Lower lobe of right lung (tissue), 2 donors: ENCODE measurements around the gene ZNF500. TPM values are rescaled to one million over a fixed set of nuclear protein-coding genes. Genes with fewer than 3 reads are reported as not detected.

ENCODE experiments used
- ATAC-seq, 2 donors: fragments of 200-7000 bp; cut with Tn5 transposase; one replicate each; pipeline ENCODE4 v1.9.1; 2020 to 2022; ENCODE audit warnings: mild to moderate bottlenecking in 2 of 2, moderate library complexity in 2 of 2
- DNase-seq: peaks from one replicate; pipeline ENCODE4 v3.0.0-alpha.2; 2020
- H3K27ac ChIP-seq: fragments of 200-600 bp; one replicate; pipeline ENCODE4 v1.8.0; 2022
- H3K27me3 ChIP-seq: fragments of 200-600 bp; one replicate; pipeline ENCODE4 v1.8.0; 2022; ENCODE audit warnings: low read depth
- H3K36me3 ChIP-seq: fragments of 200-600 bp; one replicate; pipeline ENCODE4 v1.8.0; 2022; ENCODE audit warnings: mild to moderate bottlenecking
- H3K4me1 ChIP-seq: fragments of 200-600 bp; one replicate; pipeline ENCODE4 v1.8.0; 2022
- H3K4me3 ChIP-seq: fragments of 200-600 bp; one replicate; pipeline ENCODE4 v1.8.0; 2022; ENCODE audit warnings: mild to moderate bottlenecking
- H3K9me3 ChIP-seq: fragments of 200-600 bp; one replicate; pipeline ENCODE4 v1.8.0; 2022
- CTCF ChIP-seq: fragments of 200-600 bp; IDR thresholded peaks from one replicate; pipeline ENCODE4 v1.8.0; 2022; ENCODE audit warnings: antibody characterized with exemption, mild to moderate bottlenecking
- intact Hi-C: fragments of 100-400 bp; cut with DNase I; formaldehyde crosslinking; loops from one replicate; pipeline ENCODE4 v1.11.0; 2022
- total RNA-seq: library from RNA; stranded (reverse); fragmentation: NEBNext Ultra II Directional; extraction: Animal tissue kit (Norgen Biotek cat#: 25700); gene quantifications from one replicate; pipeline ENCODE4 v1.2.1, GENCODE V29; 2021
- donor health status: DM: no; HTN: yes; CAD: no; lungs with severe emphysema.

The ZNF500 gene
- total RNA-seq, 1 donor from 2014 or later: 13.4 TPM

DNA sequence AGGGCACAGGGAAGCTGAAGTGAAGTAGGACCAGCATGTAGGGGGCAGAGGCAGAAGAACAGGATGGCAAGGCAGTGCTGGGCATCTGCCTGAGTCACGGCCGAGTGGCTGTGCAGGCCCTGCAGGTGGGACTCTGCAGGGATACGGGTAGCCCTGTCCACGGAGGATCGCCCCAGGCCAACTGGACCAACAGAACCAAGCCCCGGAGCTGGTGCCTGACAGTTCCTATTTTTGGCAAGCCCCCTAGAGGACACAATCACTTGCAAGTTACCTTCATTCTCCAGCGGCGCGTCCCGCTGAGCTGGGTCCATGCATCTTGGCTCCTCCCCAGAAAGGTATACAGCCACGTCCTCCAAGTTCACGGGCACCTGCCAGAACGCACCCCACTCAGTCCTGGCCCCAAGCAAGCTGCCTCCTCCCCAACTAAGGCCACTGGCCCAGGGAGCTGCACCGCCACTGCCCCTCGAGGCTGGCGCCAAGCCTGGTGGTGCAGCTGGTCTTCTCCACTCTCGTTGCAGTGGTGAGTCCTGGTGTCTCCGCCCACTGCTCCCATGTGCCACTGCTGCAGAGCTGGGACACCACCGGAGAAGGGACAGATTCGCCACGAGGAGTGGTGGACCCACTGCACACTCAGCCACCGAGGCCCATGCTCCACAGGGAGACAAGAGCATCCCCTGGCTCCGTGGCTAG, 6.6 kb downstream of the ZNF500 start:
- H3K4me1 ChIP-seq: peaks cover 6% of the 10 kb centered on the region
- H3K4me3 ChIP-seq: no peak overlapping the region
- intact Hi-C loops: no loop called here
- peaks cover 91% of the 10 kb centered on the region for H3K36me3 ChIP-seq
- DNase-seq (no peak), ATAC-seq (no peak)
- H3K9me3 ChIP-seq: no peaks in the 10 kb centered on the region
- H3K27ac ChIP-seq: no peak overlapping the region
- H3K27me3 ChIP-seq: no peaks in the 10 kb centered on the region
- TF ChIP-seq CTCF: no peak

GRCh38 chr16:4755687-4756086, 11.3 kb downstream of the ZNF500 start:
- no peaks in the 10 kb centered on the region for H3K27me3 ChIP-seq
- H3K27ac ChIP-seq: no peak overlapping the region
- no peaks in the 10 kb centered on the region for H3K9me3 ChIP-seq
- intact Hi-C loops: no loop called here
- no peak for TF ChIP-seq CTCF
- H3K36me3 ChIP-seq: peaks cover 99% of the 10 kb centered on the region
- DNase-seq (no peak), ATAC-seq (no peak)
- H3K4me1 ChIP-seq: no peaks in the 10 kb centered on the region
- H3K4me3 ChIP-seq: no peak overlapping the region

DNA sequence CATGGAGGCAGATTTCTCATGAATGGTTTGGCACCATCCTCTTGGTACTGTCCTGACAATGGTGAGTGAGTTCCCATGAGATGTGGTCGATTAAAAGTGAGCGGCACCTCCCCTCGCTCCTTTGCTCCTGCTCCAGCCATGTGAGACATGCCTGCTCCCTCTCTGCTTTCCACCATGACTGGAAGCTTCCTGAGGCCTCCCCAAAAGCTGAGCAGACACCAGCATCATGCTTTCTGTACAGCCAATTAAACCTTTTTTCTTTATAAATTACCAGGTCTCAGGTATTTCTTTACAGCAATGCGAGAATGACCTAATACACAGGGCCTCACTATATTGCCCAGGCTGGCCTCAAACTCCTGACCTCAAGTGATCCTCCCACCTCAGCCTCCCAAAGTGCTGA, 12.1 kb downstream of the ZNF500 start:
- DNase-seq: no peak
- H3K36me3 ChIP-seq: peaks cover 99% of the 10 kb centered on the region
- no peaks in the 10 kb centered on the region for H3K9me3 ChIP-seq
- intact Hi-C loops: no loop called here
- H3K4me1 ChIP-seq: no peaks in the 10 kb centered on the region
- H3K27ac ChIP-seq: no peak overlapping the region
- no peak for TF ChIP-seq CTCF
- no peak for ATAC-seq
- no peak overlapping the region for H3K4me3 ChIP-seq
- no peaks in the 10 kb centered on the region for H3K27me3 ChIP-seq

DNA sequence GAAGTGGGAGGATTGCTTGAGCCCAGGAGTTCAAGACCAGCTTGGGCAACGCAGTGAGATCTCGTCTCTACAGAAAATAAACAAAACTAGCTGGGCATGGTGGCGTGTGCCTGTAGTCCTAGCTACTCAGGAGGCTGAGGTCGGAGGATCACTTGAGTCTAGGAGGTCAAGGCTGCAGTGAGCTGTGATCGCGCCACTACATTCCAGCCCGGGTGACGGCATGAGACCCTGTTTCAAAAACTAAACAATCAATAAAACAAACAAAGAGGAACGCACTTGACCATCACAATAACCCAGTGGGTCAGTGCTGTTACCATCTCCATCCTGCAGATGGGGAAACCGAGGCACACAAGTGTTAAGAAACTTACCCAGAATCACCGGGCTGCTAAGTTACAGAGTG, 13.7 kb downstream of the ZNF500 start:
- ATAC-seq: no peak

DNA sequence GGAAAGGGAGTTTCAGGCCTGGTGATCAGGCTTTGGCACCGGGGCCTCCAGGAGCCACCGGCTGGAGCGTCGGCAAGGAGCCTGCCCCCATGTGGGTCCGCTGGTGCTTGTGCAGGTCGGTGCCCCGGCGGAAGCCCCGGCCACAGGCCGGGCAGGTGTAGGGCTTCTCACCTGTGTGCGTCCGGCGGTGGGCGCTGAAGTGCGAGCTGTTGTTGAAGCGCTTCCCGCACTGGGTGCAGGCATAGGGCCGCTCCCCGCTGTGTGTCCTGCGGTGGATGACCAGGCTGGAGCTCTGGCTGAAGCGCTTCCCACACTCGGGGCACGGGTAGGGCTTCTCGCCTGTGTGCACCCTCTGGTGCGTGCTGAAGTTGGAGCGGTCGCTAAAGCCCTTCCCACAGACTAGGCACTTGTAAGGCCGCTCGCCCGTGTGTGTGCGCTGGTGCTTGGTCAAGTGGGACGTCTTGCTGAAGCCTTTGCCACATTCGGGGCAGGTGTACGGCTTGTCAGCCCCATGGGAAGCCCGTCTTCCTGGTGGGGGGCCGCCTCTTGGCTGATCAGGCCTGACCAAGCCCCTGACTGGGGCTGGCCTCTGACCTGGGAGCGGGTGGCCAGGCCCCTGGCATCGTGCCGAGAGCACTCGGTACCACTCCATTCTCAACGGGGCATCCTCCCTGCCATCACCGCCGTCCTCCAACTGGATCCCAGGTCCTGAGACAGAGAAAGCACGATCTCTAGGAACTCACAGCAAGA, 14.4 kb downstream of the ZNF500 start:
- no peak overlapping the region for H3K27ac ChIP-seq
- H3K4me1 ChIP-seq: no peaks in the 10 kb centered on the region
- H3K36me3 ChIP-seq: peaks cover 85% of the 10 kb centered on the region
- intact Hi-C loops: no loop called here
- no peak overlapping the region for H3K4me3 ChIP-seq
- no peak for TF ChIP-seq CTCF
- peak in 1 of 2 donors; percentile 30 for ATAC-seq
- no peak for DNase-seq
- H3K27me3 ChIP-seq: no peaks in the 10 kb centered on the region
- no peaks in the 10 kb centered on the region for H3K9me3 ChIP-seq

More for the DNA sequence above, 13.7 kb downstream of the ZNF500 start:
- Histone ChIP-seq H3K9me3 (no peaks in the 10 kb centered on the region), H3K4me1 (no peaks in the 10 kb centered on the region), H3K36me3 (peaks cover 92% of the 10 kb centered on the region), H3K27ac (no peak overlapping the region), H3K27me3 (no peaks in the 10 kb centered on the region), H3K4me3 (no peak overlapping the region)
- TF ChIP-seq CTCF: no peak
- intact Hi-C loops: no loop called here
- no peak for DNase-seq
